Peyer's patch (tissue), 4 donors: Measurements from ENCODE around the gene CCDC57.

Source experiments
- CTCF ChIP-seq, 6 experiments: fragments of 450-650 bp in 4 of 6; fragments of 200-600 bp in 2 of 6; sonication (generic) in 1 of 6; IDR thresholded peaks; one replicate each; pipeline ENCODE4 v1.5.1; 2017 to 2019; ENCODE audit warnings: antibody characterized with exemption in 6 of 6, mild to moderate bottlenecking in 3 of 6, moderate library complexity in 1 of 6
- POLR2A ChIP-seq, 2 donors: fragments of 450-650 bp; IDR thresholded peaks; one replicate each; pipeline ENCODE4 v1.5.1; 2017; ENCODE audit warnings: antibody characterized with exemption in 2 of 2, mild to moderate bottlenecking in 2 of 2, moderate library complexity in 2 of 2

DNA sequence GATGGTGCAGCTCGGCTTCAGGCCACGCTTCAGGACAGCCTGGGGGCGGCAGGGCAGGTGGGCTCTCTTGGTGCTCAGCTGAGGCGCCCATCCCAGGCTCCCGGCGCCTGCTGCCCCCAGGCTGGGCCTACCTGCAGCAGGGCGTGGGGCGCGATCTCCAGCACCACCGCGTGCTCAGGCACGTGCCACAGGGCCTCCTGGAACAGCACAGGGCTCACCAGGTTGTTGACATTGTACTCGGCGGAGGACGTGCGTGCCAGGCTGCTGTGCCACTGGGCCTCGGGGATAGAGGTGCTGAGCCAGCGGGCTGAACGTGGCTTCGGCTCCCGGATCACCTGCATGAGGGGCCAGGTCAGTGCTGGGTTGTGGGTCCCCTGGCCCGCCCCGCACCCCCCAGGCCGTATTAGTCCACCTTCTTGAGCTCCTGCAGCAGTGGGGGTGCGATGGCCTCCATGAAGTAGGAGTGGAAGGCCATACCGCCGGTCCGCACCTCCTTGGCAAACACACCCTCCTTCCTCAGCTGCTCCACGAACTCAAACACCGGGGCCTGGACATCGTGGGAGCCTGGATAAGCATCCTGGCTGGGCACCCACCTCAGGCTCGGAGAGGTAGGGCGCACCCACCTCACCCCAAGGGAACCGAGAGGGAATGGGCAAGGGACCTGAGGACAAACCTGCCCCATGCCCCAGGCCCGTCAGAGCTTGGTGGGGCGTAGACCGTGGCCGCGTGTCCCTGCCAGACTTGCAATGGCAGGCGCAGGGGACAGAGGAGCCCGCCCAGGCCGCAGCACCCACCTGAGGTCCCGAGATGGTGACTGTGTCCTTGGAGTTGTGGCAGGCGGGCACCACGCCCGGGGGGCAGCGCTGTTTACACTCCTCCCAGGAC lies 123.6 kb downstream of the CCDC57 start:
- no peak for TF ChIP-seq CTCF (IDR thresholded peaks at IDR 0.05)
- TF ChIP-seq POLR2A (IDR thresholded peaks at IDR 0.05) = no peak
